ENCODE results near the gene BARX1.
A peak's percentile ranks its signal among the peaks of the same experiment; 100 is the strongest.

- TF ChIP-seq CTCF (IDR thresholded peaks at IDR 0.05 in 2 of 3, conservative IDR thresholded peaks at IDR 0.05 in 1 of 3; ENCODE audit: control insufficient read depth in 2 of 3, extremely low read depth in 1 of 3, insufficient read depth in 1 of 3, low read depth in 3 of 3, low read length in 3 of 3), result no peak
- no peak for TF ChIP-seq NRF1 (conservative IDR thresholded peaks at IDR 0.05; ENCODE audit: low read depth, low read length)
- no peak for TF ChIP-seq POLR2A (IDR thresholded peaks at IDR 0.05; ENCODE audit: low read depth, low read length)
- TF ChIP-seq POLR2AphosphoS5 (IDR thresholded peaks at IDR 0.05; ENCODE audit: low read length), result no peak
- TF ChIP-seq TAF1 (IDR thresholded peaks at IDR 0.05; ENCODE audit: borderline replicate concordance, low read depth, low read length), result no peak
- no peak for TF ChIP-seq ZNF274 (IDR thresholded peaks at IDR 0.05; ENCODE audit: insufficient read depth, insufficient read length)
- no peak for TF ChIP-seq SIN3A (IDR thresholded peaks at IDR 0.05; ENCODE audit: low read depth, low read length)
- no peak for TF ChIP-seq EP300 (IDR thresholded peaks at IDR 0.05; ENCODE audit: borderline replicate concordance in 1 of 2, control insufficient read depth in 1 of 2, low read depth in 2 of 2, low read length in 2 of 2)
- 0 out of 2 replicates have a peak, but pooled peaks have one; percentile 51 for TF ChIP-seq EZH2 (IDR thresholded peaks at IDR 0.05; ENCODE audit: borderline replicate concordance, control insufficient read depth, low read depth, low read length)
- TF ChIP-seq LARP7 (IDR thresholded peaks at IDR 0.05), result no peak
- TF ChIP-seq FOXM1 (IDR thresholded peaks at IDR 0.05; ENCODE audit: low read depth, low read length), result no peak
- no peak for TF ChIP-seq PAX8 (IDR thresholded peaks at IDR 0.05)
These were observed 3.9 kb upstream of the BARX1 start for GRCh38 chr9:93958819-93959682.
